ENCODE data around the gene ELOVL2. TPM values are rescaled to one million over a fixed set of nuclear protein-coding genes. Genes with fewer than 3 reads are reported as not detected.
"Not testable (repeated sequence)": the region's sequence is repeated elsewhere in the genome, so short reads cannot be mapped to it uniquely, and the experiment has no call there.

The ELOVL2 gene
- total RNA-seq, 4 donors from 2014 or later: 0.14 to 0.16 TPM; not detected in 2

DNA sequence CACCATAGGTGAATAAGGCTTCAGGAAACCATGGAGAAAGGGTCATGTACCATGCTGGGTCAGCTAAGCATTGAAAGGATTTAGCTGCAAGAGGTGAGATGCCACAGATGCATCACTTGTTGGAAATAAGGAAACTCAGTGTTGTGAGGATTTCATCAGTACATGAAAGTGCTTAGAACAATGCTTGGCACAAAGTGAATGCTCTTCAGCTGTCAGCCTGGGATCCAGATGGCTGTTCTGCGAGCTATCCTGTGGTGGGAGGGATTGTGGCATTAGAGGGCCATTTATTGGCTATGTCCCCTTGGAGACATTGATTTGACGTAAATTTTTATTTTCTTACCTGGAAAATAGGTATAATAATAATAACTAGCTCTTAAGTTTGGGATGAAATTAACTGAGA is 53.0 kb downstream of the ELOVL2 start:
- Histone ChIP-seq H3K9me3 (no peaks in the 10 kb centered on the region), H3K27ac (no peak overlapping the region), H3K4me3 (no peak overlapping the region), H3K27me3 (no peaks in the 10 kb centered on the region), H3K4me1 (no peaks in the 10 kb centered on the region), H3K36me3 (no peaks in the 10 kb centered on the region)
- no peak for DNase-seq
- TF ChIP-seq EP300 (IDR thresholded peaks at IDR 0.05; ENCODE audit: low read depth): no peak
- TF ChIP-seq POLR2AphosphoS5 (IDR thresholded peaks at IDR 0.05): no peak
- no peak for TF ChIP-seq CTCF (IDR thresholded peaks at IDR 0.05)
- TF ChIP-seq POLR2A (IDR thresholded peaks at IDR 0.05): no peak
- 19 to 20% methylated on average over 2 of the region's 2 CpGs for WGBS, 2 donors (ENCODE audit: low coverage in 1 of 2)
- in situ Hi-C loops (cut with MboI; ENCODE audit: low pct_ligation_motif_present in 1 of 4, low pct_unique_long_range_greater_than_20kb in 1 of 4, low sequenced_read_pairs in 3 of 4): no loop called here
- intact Hi-C loops (cut with DNase I; ENCODE audit: low total_unique reads): no loop called here

GRCh38 chr6:10989587-10989986 is 54.5 kb downstream of the ELOVL2 start:
- intact Hi-C loops (cut with DNase I; ENCODE audit: low total_unique reads) (no loop called here), in situ Hi-C loops (cut with MboI; ENCODE audit: low pct_ligation_motif_present in 1 of 4, low pct_unique_long_range_greater_than_20kb in 1 of 4, low sequenced_read_pairs in 3 of 4) (no loop called here)
- Histone ChIP-seq H3K9me3 (no peaks in the 10 kb centered on the region), H3K27me3 (no peaks in the 10 kb centered on the region), H3K4me1 (no peaks in the 10 kb centered on the region), H3K36me3 (no peaks in the 10 kb centered on the region), H3K27ac (no peak overlapping the region), H3K4me3 (no peak overlapping the region)
- DNase-seq: no peak
- WGBS, 2 donors (ENCODE audit: low coverage in 1 of 2): 90% methylated on average over 15 of the region's 15 CpGs; no CpG with 5 or more reads in 1 of the 2 donors
- TF ChIP-seq EP300 (IDR thresholded peaks at IDR 0.05; ENCODE audit: low read depth): no peak
- no peak for TF ChIP-seq CTCF (IDR thresholded peaks at IDR 0.05)
- TF ChIP-seq POLR2AphosphoS5 (IDR thresholded peaks at IDR 0.05): no peak
- no peak for TF ChIP-seq POLR2A (IDR thresholded peaks at IDR 0.05)

- H3K4me1 ChIP-seq; H3K4me3 ChIP-seq; H3K36me3 ChIP-seq; in situ Hi-C loops (cut with MboI; ENCODE audit: low pct_ligation_motif_present in 1 of 4, low pct_unique_long_range_greater_than_20kb in 1 of 4, low sequenced_read_pairs in 3 of 4); H3K27ac ChIP-seq; H3K27me3 ChIP-seq; DNase-seq; H3K9me3 ChIP-seq; intact Hi-C loops (cut with DNase I; ENCODE audit: low total_unique reads): not testable (repeated sequence)
- WGBS, 2 donors (ENCODE audit: low coverage in 1 of 2): 68 to 83% methylated on average over 1 to 2 of the region's 2 CpGs
Measured at GRCh38 chr6:10984959-10985358, 59.1 kb downstream of the ELOVL2 start.

DNA sequence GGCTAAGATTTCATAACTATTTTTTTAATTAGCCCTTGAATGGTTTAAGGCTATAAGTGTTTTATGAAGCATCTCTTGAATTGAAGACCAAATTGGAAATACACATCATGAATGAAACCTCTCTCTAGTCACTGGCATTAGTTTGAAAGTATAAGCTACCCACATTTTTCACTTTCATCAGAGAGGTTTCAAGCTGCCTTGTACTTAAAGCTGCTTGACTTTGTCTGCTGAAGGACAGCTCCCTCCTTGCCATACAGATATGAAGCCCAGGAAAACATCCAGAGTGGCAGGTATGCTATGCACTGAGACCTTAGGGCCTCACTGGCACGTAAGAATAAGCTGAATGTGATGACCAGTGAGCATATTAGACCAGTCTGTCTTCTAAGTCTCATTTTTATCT is 62.7 kb downstream of the ELOVL2 start:
- no peaks in the 10 kb centered on the region for H3K27me3 ChIP-seq

More for the DNA sequence above, 62.7 kb downstream of the ELOVL2 start:
- no peaks in the 10 kb centered on the region for H3K36me3 ChIP-seq
- H3K4me3 ChIP-seq: no peak overlapping the region
- no peak for DNase-seq
- intact Hi-C loops (cut with DNase I; ENCODE audit: low total_unique reads) (no loop called here), in situ Hi-C loops (cut with MboI; ENCODE audit: low pct_ligation_motif_present in 1 of 4, low pct_unique_long_range_greater_than_20kb in 1 of 4, low sequenced_read_pairs in 3 of 4) (no loop called here)
- TF ChIP-seq CTCF (IDR thresholded peaks at IDR 0.05): no peak
- no peak for TF ChIP-seq POLR2AphosphoS5 (IDR thresholded peaks at IDR 0.05)
- no peak for TF ChIP-seq POLR2A (IDR thresholded peaks at IDR 0.05)
- TF ChIP-seq EP300 (IDR thresholded peaks at IDR 0.05; ENCODE audit: low read depth): no peak
- H3K4me1 ChIP-seq: no peaks in the 10 kb centered on the region
- WGBS, 2 donors (ENCODE audit: low coverage in 1 of 2): 60 to 81% methylated on average over 1 of the region's 1 CpG
- no peaks in the 10 kb centered on the region for H3K9me3 ChIP-seq
- no peak overlapping the region for H3K27ac ChIP-seq

Measured in transverse colon (tissue), 4 donors.